Gastrocnemius medialis (tissue), 4 donors: ENCODE data around the gene ZNF438. TPM values are rescaled to one million over a fixed set of nuclear protein-coding genes. Genes with fewer than 3 reads are reported as not detected.
A peak's percentile ranks its signal among the peaks of the same experiment; 100 is the strongest.

Source experiments
- ATAC-seq, 2 donors: fragments of 150-250 bp; one replicate each; pipeline ENCODE4 v1.9.1; 2016
- DNase-seq, 2 donors: peaks; one replicate each; pipeline ENCODE4 v3.0.0-alpha.2; 2019
- H3K27ac ChIP-seq, 4 donors: fragments of 200-600 bp; sonication (generic); 1 replicate in 1 of 4; 2 replicates in 3 of 4; pipeline ENCODE4 v1.5.1; 2016 to 2018; ENCODE audit warnings: mild to moderate bottlenecking in 2 of 4, moderate library complexity in 1 of 4
- H3K27me3 ChIP-seq, 3 donors: fragments of 200-600 bp; sonication (generic) in 2 of 3; 1 replicate in 1 of 3; 2 replicates in 2 of 3; pipeline versions ENCODE4 v1.5.1 to v1.6.0; 2016 to 2019; ENCODE audit warnings: mild to moderate bottlenecking in 1 of 3, moderate library complexity in 1 of 3
- H3K36me3 ChIP-seq, 2 donors: fragments of 200-600 bp; sonication (generic) in 1 of 2; one replicate each; pipeline ENCODE4 v1.5.1; 2017 to 2018
- H3K4me1 ChIP-seq, 2 donors: fragments of 200-600 bp; sonication (generic) in 1 of 2; one replicate each; pipeline ENCODE4 v1.5.1; 2016 to 2017; ENCODE audit warnings: mild to moderate bottlenecking in 2 of 2
- H3K4me3 ChIP-seq, 4 donors: fragments of 200-600 bp; sonication (generic) in 3 of 4; 1 replicate in 1 of 4; 2 replicates in 3 of 4; pipeline ENCODE4 v1.5.1; 2016 to 2019; ENCODE audit warnings: mild to moderate bottlenecking in 2 of 4
- H3K9me3 ChIP-seq, 3 donors: fragments of 200-600 bp; sonication (generic) in 2 of 3; 1 replicate in 1 of 3; 2 replicates in 2 of 3; pipeline ENCODE4 v1.5.1; 2016 to 2019
- CTCF ChIP-seq, 5 experiments: fragments of 450-650 bp in 3 of 5; fragments of 200-600 bp in 2 of 5; sonication (generic) in 2 of 5; IDR thresholded peaks in 4 of 5; conservative IDR thresholded peaks in 1 of 5; 1 replicate in 4 of 5; 2 replicates in 1 of 5; pipeline ENCODE4 v1.5.1; 2016 to 2019; ENCODE audit warnings: antibody characterized with exemption in 5 of 5, mild to moderate bottlenecking in 3 of 5, moderate library complexity in 3 of 5
- POLR2A ChIP-seq, 2 donors: fragments of 450-650 bp; IDR thresholded peaks; one replicate each; pipeline ENCODE4 v1.6.1; 2017; ENCODE audit warnings: antibody characterized with exemption in 2 of 2, mild to moderate bottlenecking in 2 of 2, moderate library complexity in 2 of 2
- in situ Hi-C, 4 donors: fragments of 200-750 bp; cut with MboI; loops; one replicate each; pipeline versions ENCODE4 v1.15.0 to v1.8.0; 2017; ENCODE audit warnings: low sequenced_read_pairs in 4 of 4
- intact Hi-C: fragments of 100-400 bp; cut with DNase I; formaldehyde crosslinking; loops from one replicate; pipeline ENCODE4 v1.15.1; 2023; ENCODE audit warnings: low total_unique reads
- total RNA-seq, 4 donors: library from RNA; depleted of rRNA; stranded (reverse); fragments of >200 nt; gene quantifications; one replicate each; pipeline versions ENCODE4 v1.1.0 to v1.2.3, GENCODE V29; 2016

ZNF438 gene
- total RNA-seq, 4 donors from 2014 or later = 14.4 to 37.0 (median 26.5) TPM

- in situ Hi-C loops = no loop called here
- peak; percentile 58 to 72 for ATAC-seq
Measured at GRCh38 chr10:30883751-30884150, 147.9 kb downstream of the ZNF438 start.

GRCh38 chr10:30883116-30883515, 148.5 kb downstream of the ZNF438 start:
- TF ChIP-seq CTCF (IDR thresholded peaks at IDR 0.05 in 4 of 5, conservative IDR thresholded peaks at IDR 0.05 in 1 of 5) (no peak), POLR2A (IDR thresholded peaks at IDR 0.05) (no peak)
- in situ Hi-C loops = no loop called here
- no peaks in the 10 kb centered on the region for H3K36me3 ChIP-seq

More at GRCh38 chr10:30883751-30884150, 147.9 kb downstream of the ZNF438 start:
- DNase-seq = no peak
- H3K9me3 ChIP-seq = no peaks in the 10 kb centered on the region
- no peak for TF ChIP-seq CTCF (IDR thresholded peaks at IDR 0.05 in 4 of 5, conservative IDR thresholded peaks at IDR 0.05 in 1 of 5)
- no peak for TF ChIP-seq POLR2A (IDR thresholded peaks at IDR 0.05)
- no peaks in the 10 kb centered on the region for H3K36me3 ChIP-seq
- no peak overlapping the region for H3K4me3 ChIP-seq
- H3K27me3 ChIP-seq = no peaks in the 10 kb centered on the region
- intact Hi-C loops = no loop called here
- peak overlapping the region in 1 of 4 donors; percentile 40 for H3K27ac ChIP-seq
- peaks cover 3 to 10% of the 10 kb centered on the region in 2 donors for H3K4me1 ChIP-seq

GRCh38 chr10:30882281-30882680, 149.4 kb downstream of the ZNF438 start:
- Histone ChIP-seq H3K9me3 (no peaks in the 10 kb centered on the region), H3K36me3 (no peaks in the 10 kb centered on the region), H3K4me3 (no peak overlapping the region), H3K27ac (no peak overlapping the region), H3K27me3 (no peaks in the 10 kb centered on the region), H3K4me1 (peaks cover 3 to 10% of the 10 kb centered on the region in 2 donors)
- in situ Hi-C loops (no loop called here), intact Hi-C loops (no loop called here)
- DNase-seq = no peak
- TF ChIP-seq POLR2A (IDR thresholded peaks at IDR 0.05) = no peak
- no peak for TF ChIP-seq CTCF (IDR thresholded peaks at IDR 0.05 in 4 of 5, conservative IDR thresholded peaks at IDR 0.05 in 1 of 5)
- no peak for ATAC-seq

More at GRCh38 chr10:30883116-30883515, 148.5 kb downstream of the ZNF438 start:
- ATAC-seq (no peak), DNase-seq (no peak)
- Histone ChIP-seq H3K4me3 (no peak overlapping the region), H3K4me1 (peaks cover 3 to 10% of the 10 kb centered on the region in 2 donors), H3K9me3 (no peaks in the 10 kb centered on the region), H3K27ac (no peak overlapping the region), H3K27me3 (no peaks in the 10 kb centered on the region)
- intact Hi-C loops = no loop called here

GRCh38 chr10:30878920-30879319, 152.7 kb downstream of the ZNF438 start:
- DNase-seq = no peak
- Histone ChIP-seq H3K27me3 (no peaks in the 10 kb centered on the region), H3K4me3 (no peak overlapping the region), H3K4me1 (peaks cover 3 to 7% of the 10 kb centered on the region in 2 donors), H3K9me3 (no peaks in the 10 kb centered on the region), H3K27ac (no peak overlapping the region), H3K36me3 (peaks cover 0 to 20% of the 10 kb centered on the region in 2 donors)
- no peak for ATAC-seq
- in situ Hi-C loops = no loop called here
- TF ChIP-seq POLR2A (IDR thresholded peaks at IDR 0.05) (no peak), CTCF (IDR thresholded peaks at IDR 0.05 in 4 of 5, conservative IDR thresholded peaks at IDR 0.05 in 1 of 5) (no peak)
- intact Hi-C loops = no loop called here

- in situ Hi-C loops = no loop called here
- Histone ChIP-seq H3K36me3 (peaks cover 0 to 20% of the 10 kb centered on the region in 2 donors), H3K9me3 (no peaks in the 10 kb centered on the region), H3K27ac (no peak overlapping the region), H3K4me3 (no peak overlapping the region), H3K4me1 (peaks cover under 1% of the 10 kb centered on the region in 2 donors), H3K27me3 (no peaks in the 10 kb centered on the region)
- no peak for ATAC-seq
- intact Hi-C loops = no loop called here
- TF ChIP-seq CTCF (IDR thresholded peaks at IDR 0.05 in 4 of 5, conservative IDR thresholded peaks at IDR 0.05 in 1 of 5) = no peak
- no peak for TF ChIP-seq POLR2A (IDR thresholded peaks at IDR 0.05)
- DNase-seq = no peak
Measured at GRCh38 chr10:30877111-30877510, 154.6 kb downstream of the ZNF438 start.
